Stimulated activated memory B cell treated with anti-CD40 and anti-IgM and Interleukin-4, amounts not matched to agents 10 μg/mL and 1 μg/mL and 100 μg/mL, for 72 hours (primary cell): ENCODE results near the gene DACH2.

Experiments
- ATAC-seq: fragments of 150-1000 bp; cut with Tn5 transposase; 2 replicates; pipeline ENCODE4 v1.10.0; 2021
- H3K27ac Mint-ChIP-seq: one replicate; pipeline ENCODE4 v1.8.0; 2022; ENCODE audit warnings: mild to moderate bottlenecking, mixed read lengths
- H3K27me3 Mint-ChIP-seq: one replicate; pipeline ENCODE4 v1.8.0; 2022; ENCODE audit warnings: mixed read lengths
- H3K36me3 Mint-ChIP-seq: one replicate; pipeline ENCODE4 v1.8.0; 2022; ENCODE audit warnings: mixed read lengths
- H3K4me1 Mint-ChIP-seq: one replicate; pipeline ENCODE4 v1.8.0; 2022; ENCODE audit warnings: mixed read lengths
- H3K4me3 Mint-ChIP-seq: one replicate; pipeline ENCODE4 v1.8.0; 2022; ENCODE audit warnings: mild to moderate bottlenecking, moderate library complexity, mixed read lengths
- H3K9me3 Mint-ChIP-seq: one replicate; pipeline ENCODE4 v1.8.0; 2022; ENCODE audit warnings: mixed read lengths

DACH2 gene

GRCh38 chrX:86829786-86830185 is 681.5 kb downstream of the DACH2 start:
- no peak overlapping the region for H3K4me3 Mint-ChIP-seq
- H3K9me3 Mint-ChIP-seq, result peaks cover 2% of the 10 kb centered on the region
- no peak for ATAC-seq
- no peaks in the 10 kb centered on the region for H3K4me1 Mint-ChIP-seq
- H3K27me3 Mint-ChIP-seq, result no peaks in the 10 kb centered on the region
- H3K27ac Mint-ChIP-seq, result no peak overlapping the region
- H3K36me3 Mint-ChIP-seq, result no peaks in the 10 kb centered on the region

- H3K9me3 Mint-ChIP-seq, result peaks cover 2% of the 10 kb centered on the region
- H3K4me1 Mint-ChIP-seq, result no peaks in the 10 kb centered on the region
- no peaks in the 10 kb centered on the region for H3K36me3 Mint-ChIP-seq
- no peak overlapping the region for H3K27ac Mint-ChIP-seq
- H3K4me3 Mint-ChIP-seq, result no peak overlapping the region
- no peaks in the 10 kb centered on the region for H3K27me3 Mint-ChIP-seq
- no peak for ATAC-seq
Observed at GRCh38 chrX:86830685-86831084, 682.4 kb downstream of the DACH2 start.

GRCh38 chrX:86845101-86845500 is 696.9 kb downstream of the DACH2 start:
- no peaks in the 10 kb centered on the region for H3K27me3 Mint-ChIP-seq
- no peak overlapping the region for H3K4me3 Mint-ChIP-seq
- no peaks in the 10 kb centered on the region for H3K36me3 Mint-ChIP-seq
- ATAC-seq, result no peak
- no peaks in the 10 kb centered on the region for H3K4me1 Mint-ChIP-seq
- H3K9me3 Mint-ChIP-seq, result no peaks in the 10 kb centered on the region
- H3K27ac Mint-ChIP-seq, result no peak overlapping the region
